Keratinocyte (primary cell): ENCODE data around the gene TRIM66. TPM values are rescaled to one million over a fixed set of nuclear protein-coding genes. Genes with fewer than 3 reads are reported as not detected.

Source experiments
- DNase-seq: peaks from one replicate; pipeline ENCODE4 v3.0.0-alpha.2; 2011; ENCODE audit warnings: low read depth, missing footprints, low spot score
- FAIRE-seq: peaks from 2 replicates; lab custom pipeline; 2011; peaks lifted over from hg19 to GRCh38; lab: Jason Lieb, UNC
- H2AFZ ChIP-seq: 2 replicates; pipeline ENCODE4 v1.6.0; 2012; ENCODE audit warnings: low read length, control low read depth, inconsistent platforms; ENCODE audit not compliant: control insufficient read depth
- H3K27ac ChIP-seq: 2 replicates; pipeline ENCODE4 v1.5.1; 2011; ENCODE audit warnings: low read length; ENCODE audit not compliant: control insufficient read depth, insufficient read depth
- H3K27me3 ChIP-seq: 3 replicates; pipeline ENCODE4 v1.6.0; 2011; ENCODE audit warnings: low read length; ENCODE audit not compliant: control insufficient read depth, insufficient read depth; ENCODE audit errors: extremely low read depth
- H3K36me3 ChIP-seq, 2 experiments: 2 replicates in 1 of 2; 3 replicates in 1 of 2; pipeline ENCODE4 v1.5.1; 2011; ENCODE audit warnings: low read length in 2 of 2, mild to moderate bottlenecking in 1 of 2; ENCODE audit not compliant: control insufficient read depth in 2 of 2, insufficient read depth in 2 of 2; ENCODE audit errors: extremely low read depth in 1 of 2
- H3K4me1 ChIP-seq: 3 replicates; pipeline ENCODE4 v1.5.1; 2011; ENCODE audit warnings: low read length; ENCODE audit not compliant: control insufficient read depth, insufficient read depth; ENCODE audit errors: extremely low read depth
- H3K4me2 ChIP-seq: 3 replicates; pipeline ENCODE4 v1.6.0; 2011; ENCODE audit warnings: low read depth, low read length; ENCODE audit not compliant: control insufficient read depth, insufficient read depth; ENCODE audit errors: extremely low read depth
- H3K4me3 ChIP-seq, 3 experiments: fragments of 200-600 bp in 1 of 3; sonication (generic) in 1 of 3; 2 replicates in 2 of 3; 3 replicates in 1 of 3; pipeline ENCODE4 v1.5.1; 2011 to 2016; ENCODE audit warnings: low read length in 3 of 3, mild to moderate bottlenecking in 3 of 3, control low read depth in 2 of 3, inconsistent platforms in 1 of 3, low read depth in 1 of 3, mixed read lengths in 1 of 3, mixed run types in 1 of 3, moderate library complexity in 1 of 3; ENCODE audit not compliant: control insufficient read depth in 2 of 3, insufficient read depth in 2 of 3; ENCODE audit errors: extremely low read depth in 1 of 3
- H3K79me2 ChIP-seq: 2 replicates; pipeline ENCODE4 v1.6.0; 2012; ENCODE audit warnings: low read length; ENCODE audit not compliant: control insufficient read depth, insufficient read depth
- H3K9ac ChIP-seq: 3 replicates; pipeline ENCODE4 v1.6.0; 2011; ENCODE audit warnings: low read length; ENCODE audit not compliant: control insufficient read depth, insufficient read depth; ENCODE audit errors: extremely low read depth
- H3K9me1 ChIP-seq: 3 replicates; pipeline ENCODE4 v1.6.0; 2011; ENCODE audit warnings: low read length; ENCODE audit not compliant: control insufficient read depth, insufficient read depth; ENCODE audit errors: extremely low read depth
- H3K9me3 ChIP-seq: 2 replicates; pipeline ENCODE4 v1.5.1; 2012; ENCODE audit warnings: low read depth, low read length; ENCODE audit not compliant: control insufficient read depth
- H4K20me1 ChIP-seq: 3 replicates; pipeline ENCODE4 v1.6.0; 2011; ENCODE audit warnings: low read length; ENCODE audit not compliant: control insufficient read depth, insufficient read depth; ENCODE audit errors: extremely low read depth
- CTCF ChIP-seq, 3 experiments: IDR thresholded peaks in 1 of 3; conservative IDR thresholded peaks in 1 of 3; optimal IDR thresholded peaks in 1 of 3; 2 replicates in 2 of 3; 3 replicates in 1 of 3; pipeline versions ENCODE3 to v1.5.1; 2011; ENCODE audit warnings: low read length in 3 of 3, mild to moderate bottlenecking in 3 of 3, moderate library complexity in 2 of 3, control low read depth in 1 of 3, inconsistent platforms in 1 of 3; ENCODE audit not compliant: insufficient read depth in 2 of 3; ENCODE audit errors: extremely low read depth in 1 of 3
- EZH2 ChIP-seq: IDR thresholded peaks from one replicate; pipeline ENCODE4 v1.6.1; 2012; ENCODE audit warnings: inconsistent platforms, mild to moderate bottlenecking, low read length, moderate library complexity
- dilution Hi-C: fragments of 300-500 bp; cut with MboI; formaldehyde crosslinking; loops from one replicate; pipeline ENCODE4 v1.7.0; 2020; ENCODE audit warnings: low sequenced_read_pairs; ENCODE audit not compliant: extremely low pct_ligation_motif_present
- polyA plus RNA-seq, 5 experiments: library from polyadenylated mRNA; depleted of rRNA in 3 of 5; stranded (reverse) in 3 of 5; stranded (forward) in 1 of 5; unstranded in 1 of 5; fragments of >200 nt; gene quantifications; 1 replicate in 1 of 5; 2 replicates in 3 of 5; 3 replicates in 1 of 5; pipeline versions ENCODE4 v1.2.1 to v1.2.3, GENCODE V29; 2011 to 2012; ENCODE audit warnings: missing spikeins in 2 of 5, low read depth in 1 of 5, low replicate concordance in 1 of 5

TRIM66 gene
- polyA plus RNA-seq, 1 donor (not counting 4 experiments of a cell fraction or from before 2014, with no cell fraction given): 5.1 TPM

- Histone ChIP-seq H3K4me1 (no peaks in the 10 kb centered on the region), H3K4me3 (no peak overlapping the region), H2AFZ (no peak overlapping the region), H3K79me2 (no peaks in the 10 kb centered on the region), H3K36me3 (peaks cover 14 to 29% of the 10 kb centered on the region in 2 experiments), H3K27me3 (no peaks in the 10 kb centered on the region), H3K9me3 (no peaks in the 10 kb centered on the region), H4K20me1 (no peaks in the 10 kb centered on the region), H3K9me1 (no peaks in the 10 kb centered on the region), H3K4me2 (no peak overlapping the region), H3K27ac (no peak overlapping the region), H3K9ac (no peak overlapping the region)
- no peak for DNase-seq
- dilution Hi-C loops: no loop called here
- no peak for FAIRE-seq
- TF ChIP-seq CTCF (optimal IDR thresholded peaks at IDR 0.05 in 1 of 3, IDR thresholded peaks at IDR 0.05 in 1 of 3, conservative IDR thresholded peaks at IDR 0.05 in 1 of 3; ENCODE audit: extremely low read depth in 1 of 3, insufficient read depth in 2 of 3, low read length in 3 of 3) (no peak), EZH2 (no peak)
Observed at GRCh38 chr11:8639655-8640054, 42.8 kb downstream of the TRIM66 start.

GRCh38 chr11:8638300-8638699 is 44.2 kb downstream of the TRIM66 start:
- dilution Hi-C loops: no loop called here
- DNase-seq (no peak), FAIRE-seq (no peak)
- no peaks in the 10 kb centered on the region for H3K4me1 ChIP-seq
- TF ChIP-seq EZH2 (no peak), CTCF (optimal IDR thresholded peaks at IDR 0.05 in 1 of 3, IDR thresholded peaks at IDR 0.05 in 1 of 3, conservative IDR thresholded peaks at IDR 0.05 in 1 of 3; ENCODE audit: extremely low read depth in 1 of 3, insufficient read depth in 2 of 3, low read length in 3 of 3) (no peak)
- no peak overlapping the region for H2AFZ ChIP-seq
- no peaks in the 10 kb centered on the region for H3K27me3 ChIP-seq
- H3K27ac ChIP-seq: no peak overlapping the region
- H3K4me3 ChIP-seq: no peak overlapping the region
- no peak overlapping the region for H3K9ac ChIP-seq
- H3K79me2 ChIP-seq: no peaks in the 10 kb centered on the region
- no peaks in the 10 kb centered on the region for H3K9me1 ChIP-seq
- no peaks in the 10 kb centered on the region for H3K9me3 ChIP-seq
- H3K4me2 ChIP-seq: no peak overlapping the region
- peaks cover 14 to 27% of the 10 kb centered on the region in 2 experiments for H3K36me3 ChIP-seq
- no peaks in the 10 kb centered on the region for H4K20me1 ChIP-seq
